Liver (tissue), 3 donors: ENCODE data around the gene FAM163A.

Experiments
- CTCF ChIP-seq: fragments of 150-350 bp; IDR thresholded peaks from 2 replicates; pipeline ENCODE4 v1.5.1; 2017; ENCODE audit warnings: improper control_type of control experiment, low read depth, low read length; ENCODE audit not compliant: missing input control
- GABPA ChIP-seq, 2 donors: IDR thresholded peaks in 1 of 2; conservative IDR thresholded peaks in 1 of 2; 2 replicates each; pipeline ENCODE4 v1.6.1; 2016; ENCODE audit warnings: antibody characterized with exemption in 2 of 2, mild to moderate bottlenecking in 1 of 2, moderate library complexity in 1 of 2
- MAX ChIP-seq: IDR thresholded peaks from 2 replicates; pipeline ENCODE4 v1.6.1; 2016; ENCODE audit warnings: antibody characterized with exemption
- RAD21 ChIP-seq, 2 donors: IDR thresholded peaks; 2 replicates each; pipeline ENCODE4 v1.6.1; 2016; ENCODE audit warnings: antibody characterized with exemption in 2 of 2, mild to moderate bottlenecking in 2 of 2
- donor health status: healthy.
- donor health status: healthy.

DNA sequence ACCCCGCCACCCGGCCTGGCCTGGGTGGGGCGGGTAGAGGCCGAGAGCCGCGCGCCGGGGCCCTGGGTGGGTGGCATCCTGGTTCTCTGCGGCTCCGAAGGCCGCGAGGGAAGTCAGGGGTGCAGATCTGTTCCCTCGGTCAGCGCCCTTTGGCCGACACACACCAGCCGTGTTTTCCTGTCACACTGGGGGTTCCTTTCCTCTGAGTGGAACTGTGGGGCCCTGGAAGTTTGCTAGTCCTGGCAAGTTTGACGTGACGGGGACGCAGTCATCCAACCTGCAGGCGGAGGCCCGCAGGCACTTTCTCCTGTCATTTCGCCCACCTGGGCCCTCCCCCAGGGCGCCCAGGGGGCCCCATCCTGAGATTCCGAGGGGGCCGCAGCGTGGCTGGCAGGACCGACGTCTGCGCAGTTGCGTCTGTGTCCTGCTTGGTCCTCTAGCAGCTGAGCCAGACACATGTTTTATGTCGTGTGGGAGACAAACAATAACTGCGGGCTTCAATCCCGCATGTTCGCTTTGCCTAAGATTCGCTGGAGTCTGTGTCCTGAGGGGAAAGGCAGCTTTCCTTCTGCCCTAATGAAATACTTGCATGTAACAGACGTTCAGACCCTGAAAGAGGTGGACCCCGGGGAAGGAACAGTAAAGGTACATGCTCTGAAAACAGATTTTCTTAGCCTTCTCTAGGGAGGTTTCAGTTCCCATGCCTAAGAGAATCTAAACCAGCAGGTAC lies 1.5 kb downstream of the FAM163A start:
- TF ChIP-seq GABPA (IDR thresholded peaks at IDR 0.05 in 1 of 2, conservative IDR thresholded peaks at IDR 0.05 in 1 of 2) = no peak
- no peak for TF ChIP-seq RAD21 (IDR thresholded peaks at IDR 0.05)
- TF ChIP-seq CTCF = no peak
- TF ChIP-seq MAX = no peak
